ENCODE data around the gene TUB. TPM values are rescaled to one million over a fixed set of nuclear protein-coding genes. Genes with fewer than 3 reads are reported as not detected.

TUB gene
- total RNA-seq (2016; rRNA removed; fragmentation: Illumina TruSeq; extraction: Trizol), result 5.4 and 5.6 TPM in 2 replicates
- 0.40 and 0.44 TPM in 2 replicates for total RNA-seq (2016; cell fraction: cytosol; rRNA removed; fragmentation: Illumina TruSeq; extraction: Trizol; ENCODE audit: low read depth)
- total RNA-seq (2016; cell fraction: insoluble cytoplasmic fraction; rRNA removed; fragmentation: Illumina TruSeq; extraction: Trizol), result 5.3 and 5.6 TPM in 2 replicates
- total RNA-seq (2016; cell fraction: membrane; rRNA removed; fragmentation: Illumina TruSeq; extraction: Trizol), result 3.0 and 3.1 TPM in 2 replicates
- 4.7 and 5.3 TPM in 2 replicates for total RNA-seq (2016; cell fraction: nucleus; rRNA removed; fragmentation: Illumina TruSeq; extraction: Trizol)
- polyA plus RNA-seq (2011; rRNA removed), result 4.3 and 4.8 TPM in 2 replicates
- polyA plus RNA-seq (2011; cell fraction: cytosol; rRNA removed), result 2.8 and 2.9 TPM in 2 replicates
- 10.1 and 11.7 TPM in 2 replicates for polyA plus RNA-seq (2011; cell fraction: nucleus; rRNA removed)
- polyA plus RNA-seq (2012), result 2.4 and 2.6 TPM in 2 replicates
- 0.19 and 0.22 TPM in 2 replicates for polyA plus RNA-seq (2016; cell fraction: cytosol; fragmentation: Illumina TruSeq; extraction: Trizol; ENCODE audit: low read depth)
- polyA plus RNA-seq (2016; cell fraction: insoluble cytoplasmic fraction; fragmentation: Illumina TruSeq; extraction: Trizol; ENCODE audit: low read depth), result 3.2 and 3.5 TPM in 2 replicates
- 0.88 and 0.95 TPM in 2 replicates for polyA plus RNA-seq (2016; cell fraction: membrane; fragmentation: Illumina TruSeq; extraction: Trizol; ENCODE audit: low read depth)
- 6.7 and 6.8 TPM in 2 replicates for polyA plus RNA-seq (2016; cell fraction: nucleus; fragmentation: Illumina TruSeq; extraction: Trizol; ENCODE audit: insufficient read depth, low read depth)
- polyA minus RNA-seq (2011; rRNA and poly(A)+ RNA removed; ENCODE audit: low replicate concordance), result 8.1 TPM in 1 of 2 replicates, not detected in the other
- polyA minus RNA-seq (2011; cell fraction: cytosol; rRNA and poly(A)+ RNA removed), result 3.9 and 4.5 TPM in 2 replicates
- 4.9 and 5.2 TPM in 2 replicates for polyA minus RNA-seq (2011; cell fraction: nucleus; rRNA and poly(A)+ RNA removed)
- Bru-seq, nascent RNA, result percentile 38 among the genes with signal in this experiment
- percentile 47 among the genes with signal in this experiment for BruChase-seq, experiment 1, labeled RNA remaining after a 6-hour chase
- BruChase-seq, experiment 2, labeled RNA remaining after a 2-hour chase, result percentile 45 among the genes with signal in this experiment
- long read RNA-seq, experiment 1, partial matches to known transcripts, result 0 of 2 reads
- long read RNA-seq, experiment 1, other reads (novel, unspliced or antisense), result 2 of 2 reads
- long read RNA-seq, experiment 2, partial matches to known transcripts, result 3 of 7 reads
- long read RNA-seq, experiment 2, other reads (novel, unspliced or antisense), result 3 of 7 reads

DNA sequence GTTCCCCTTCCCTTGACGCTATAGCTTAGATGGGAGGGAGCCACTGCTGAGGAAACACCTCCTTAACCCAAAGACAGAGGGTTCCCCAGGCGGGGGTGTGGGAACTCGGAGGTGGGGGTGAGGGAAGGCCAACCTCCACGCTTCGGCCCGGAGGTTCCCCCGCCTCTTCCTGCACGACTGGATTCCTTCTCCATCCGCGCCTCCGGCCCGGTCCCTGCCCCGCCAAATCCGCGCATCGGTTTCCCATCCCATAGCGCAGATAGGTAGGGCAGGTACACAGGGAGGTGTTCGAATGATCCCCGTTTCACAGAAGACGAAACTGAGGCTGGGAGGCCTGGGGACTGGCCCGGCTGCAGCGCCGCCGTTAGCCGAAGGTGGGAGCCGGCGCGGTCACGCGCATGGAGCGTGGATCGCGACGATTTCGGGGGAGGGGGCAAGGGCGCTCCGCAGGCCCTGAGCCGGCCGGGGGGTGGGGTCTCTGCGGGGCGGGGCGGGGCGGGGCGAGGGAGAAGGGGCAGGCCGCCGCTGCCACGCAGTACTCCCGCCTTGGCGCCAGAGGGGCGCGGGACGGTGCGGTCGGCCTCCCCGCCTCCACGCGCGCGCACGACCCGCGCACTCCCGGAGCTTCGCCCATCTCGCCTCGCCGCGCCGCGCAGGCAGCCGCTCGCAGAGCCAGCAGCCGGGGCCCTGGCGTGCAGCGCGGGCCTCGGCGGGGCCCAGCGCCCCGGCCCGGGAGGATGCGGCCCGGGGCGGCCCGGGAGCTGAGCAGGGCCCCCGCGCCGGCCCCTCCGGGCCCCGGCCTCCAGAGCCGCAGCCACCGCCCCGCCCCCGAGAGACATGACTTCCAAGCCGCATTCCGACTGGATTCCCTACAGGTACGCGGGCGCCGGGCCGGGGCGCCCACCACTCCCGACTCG, at the start of gene TUB:
Gene TUB, plus strand, starts transcription at position 538 of the 917 bp plus-strand sequence. Its CDS starts 300 bp downstream, at position 838.
- no peak within 1 kb of the TSS for H3K27ac ChIP-seq (ENCODE audit: extremely low read length, insufficient read depth, low read length)
- peaks cover 0 to 8% of the 10 kb centered on the region in 2 experiments; a peak in 1 of 5 replicates for H3K27me3 ChIP-seq (ENCODE audit: control insufficient read depth in 1 of 2, insufficient read depth in 2 of 2, low read length in 2 of 2)
- H2AFZ ChIP-seq (ENCODE audit: low read length), result no peak within 1 kb of the TSS
- H3K4me1 ChIP-seq (ENCODE audit: insufficient read depth, low read length), result peaks cover 24% of the 10 kb centered on the region
- POLR2A ChIA-PET, result no interaction called here
- DNase-seq (ENCODE audit: low spot score), result no peak
- in situ Hi-C loops (cut with HindIII; ENCODE audit: extremely low pct_ligation_motif_present, low pct_unique_long_range_greater_than_20kb) (no loop called here), intact Hi-C loops (cut with micrococcal nuclease; ENCODE audit: unreplicated experiment) (no loop called here)
- CTCF ChIA-PET (ENCODE audit: low intra/inter-chr PET ratio, low total read pairs), result no interaction called here
- no peaks in the 10 kb centered on the region for H3K9me3 ChIP-seq (ENCODE audit: low read length)
- peak within 1 kb of the TSS; percentile 49 to 75 (median 71); a peak in 4 of 6 replicates for H3K4me3 ChIP-seq (replicated peaks in 1 of 3; ENCODE audit: insufficient read depth in 1 of 3, low read depth in 2 of 3, low read length in 3 of 3)
- no peaks in the 10 kb centered on the region for H3K79me2 ChIP-seq (ENCODE audit: insufficient read depth, low read length)
- peak within 1 kb of the TSS; percentile 52 for H3K9ac ChIP-seq (ENCODE audit: insufficient read depth, low read depth, low read length)
- no peak for FAIRE-seq
- no peaks in the 10 kb centered on the region; the same call in 1 of the 2 replicates for H4K20me1 ChIP-seq (ENCODE audit: insufficient read depth, low read length)
- 22% methylated on average over 36 of the region's 104 CpGs for WGBS (ENCODE audit: low lambda C conversion rate)
- peak; percentile 61 for ATAC-seq
- peak within 1 kb of the TSS; percentile 87 for H3K4me2 ChIP-seq (ENCODE audit: low read depth, low read length)
- no peaks in the 10 kb centered on the region for H3K36me3 ChIP-seq (replicated peaks in 1 of 2; ENCODE audit: control insufficient read depth in 1 of 2, insufficient read depth in 2 of 2, low read length in 2 of 2)
- BruUV-seq (replicated peaks), result no TSS peak
- TF ChIP-seq ZNF292 (CRISPR knock-in tag; IDR thresholded peaks at IDR 0.05; ENCODE audit: borderline replicate concordance, low read depth) (no peak), ZNF317 (CRISPR knock-in tag; IDR thresholded peaks at IDR 0.05) (no peak), THYN1 (CRISPR knock-in tag; IDR thresholded peaks at IDR 0.05; ENCODE audit: borderline replicate concordance, low read depth) (no peak), GABPB1 (CRISPR knock-in tag; IDR thresholded peaks at IDR 0.05) (0 out of 2 replicates have a peak, but pooled peaks have one; percentile 27), MTA1 (CRISPR knock-in tag; IDR thresholded peaks at IDR 0.05; ENCODE audit: borderline replicate concordance) (0 out of 2 replicates have a peak, but pooled peaks have one; percentile 14), ZNF629 (CRISPR knock-in tag; conservative IDR thresholded peaks at IDR 0.05) (peak; percentile 93), ARNT (IDR thresholded peaks at IDR 0.05) (no peak), KLF11 (CRISPR knock-in tag; IDR thresholded peaks at IDR 0.05) (no peak), MLX (CRISPR knock-in tag; IDR thresholded peaks at IDR 0.05) (0 out of 2 replicates have a peak, but pooled peaks have one; percentile 18), ZMYM3 (CRISPR knock-in tag; IDR thresholded peaks at IDR 0.05) (peak; percentile 83)
- TF ChIP-seq, protein P1, sequence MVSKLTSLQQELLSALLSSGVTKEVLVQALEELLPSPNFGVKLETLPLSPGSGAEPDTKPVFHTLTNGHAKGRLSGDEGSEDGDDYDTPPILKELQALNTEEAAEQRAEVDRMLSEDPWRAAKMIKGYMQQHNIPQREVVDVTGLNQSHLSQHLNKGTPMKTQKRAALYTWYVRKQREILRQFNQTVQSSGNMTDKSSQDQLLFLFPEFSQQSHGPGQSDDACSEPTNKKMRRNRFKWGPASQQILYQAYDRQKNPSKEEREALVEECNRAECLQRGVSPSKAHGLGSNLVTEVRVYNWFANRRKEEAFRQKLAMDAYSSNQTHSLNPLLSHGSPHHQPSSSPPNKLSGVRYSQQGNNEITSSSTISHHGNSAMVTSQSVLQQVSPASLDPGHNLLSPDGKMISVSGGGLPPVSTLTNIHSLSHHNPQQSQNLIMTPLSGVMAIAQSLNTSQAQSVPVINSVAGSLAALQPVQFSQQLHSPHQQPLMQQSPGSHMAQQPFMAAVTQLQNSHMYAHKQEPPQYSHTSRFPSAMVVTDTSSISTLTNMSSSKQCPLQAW (CRISPR knock-in tag; IDR thresholded peaks at IDR 0.05), result no peak
- TF ChIP-seq, protein P2, sequence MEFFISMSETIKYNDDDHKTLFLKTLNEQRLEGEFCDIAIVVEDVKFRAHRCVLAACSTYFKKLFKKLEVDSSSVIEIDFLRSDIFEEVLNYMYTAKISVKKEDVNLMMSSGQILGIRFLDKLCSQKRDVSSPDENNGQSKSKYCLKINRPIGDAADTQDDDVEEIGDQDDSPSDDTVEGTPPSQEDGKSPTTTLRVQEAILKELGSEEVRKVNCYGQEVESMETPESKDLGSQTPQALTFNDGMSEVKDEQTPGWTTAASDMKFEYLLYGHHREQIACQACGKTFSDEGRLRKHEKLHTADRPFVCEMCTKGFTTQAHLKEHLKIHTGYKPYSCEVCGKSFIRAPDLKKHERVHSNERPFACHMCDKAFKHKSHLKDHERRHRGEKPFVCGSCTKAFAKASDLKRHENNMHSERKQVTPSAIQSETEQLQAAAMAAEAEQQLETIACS (CRISPR knock-in tag; IDR thresholded peaks at IDR 0.05), result peak; percentile 77
- TF ChIP-seq, protein P3, sequence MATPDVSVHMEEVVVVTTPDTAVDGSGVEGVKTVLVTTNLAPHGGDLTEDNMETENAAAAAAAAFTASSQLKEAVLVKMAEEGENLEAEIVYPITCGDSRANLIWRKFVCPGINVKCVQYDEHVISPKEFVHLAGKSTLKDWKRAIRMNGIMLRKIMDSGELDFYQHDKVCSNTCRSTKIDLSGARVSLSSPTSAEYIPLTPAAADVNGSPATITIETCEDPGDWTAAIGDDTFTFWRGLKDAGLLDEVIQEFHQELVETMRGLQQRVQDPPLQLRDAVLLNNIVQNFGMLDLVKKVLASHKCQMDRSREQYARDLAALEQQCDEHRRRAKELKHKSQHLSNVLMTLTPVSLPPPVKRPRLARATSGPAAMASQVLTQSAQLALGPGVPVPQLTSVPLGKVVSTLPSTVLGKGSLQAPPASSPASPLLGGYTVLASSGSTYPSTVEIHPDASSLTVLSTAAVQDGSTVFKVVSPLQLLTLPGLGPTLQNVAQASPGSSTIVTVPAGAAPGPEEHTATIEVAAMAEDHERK (CRISPR knock-in tag; IDR thresholded peaks at IDR 0.05; ENCODE audit: low read depth), result no peak

Measured in HepG2 (cell line).